Ishikawa (cell line): ENCODE data around the gene ACYP2.

Source experiments
- CEBPB ChIP-seq: IDR thresholded peaks from 2 replicates; pipeline ENCODE4 v1.6.1; 2012
- CREB1 ChIP-seq: IDR thresholded peaks from 2 replicates; pipeline ENCODE4 v1.6.1; 2012; ENCODE audit warnings: low read depth
- EGR1 ChIP-seq: IDR thresholded peaks from 2 replicates; pipeline ENCODE4 v1.6.1; 2012
- EP300 ChIP-seq: IDR thresholded peaks from 2 replicates; pipeline ENCODE4 v1.6.1; 2012; ENCODE audit warnings: borderline replicate concordance
- FOXM1 ChIP-seq: IDR thresholded peaks from 2 replicates; pipeline ENCODE4 v1.6.1; 2012; ENCODE audit warnings: low read depth, borderline replicate concordance
- NFIC ChIP-seq: IDR thresholded peaks from 2 replicates; pipeline ENCODE4 v1.6.1; 2012
- RAD21 ChIP-seq: IDR thresholded peaks from 2 replicates; pipeline ENCODE4 v1.6.1; 2012; ENCODE audit warnings: low read depth
- TAF1 ChIP-seq: IDR thresholded peaks from 2 replicates; pipeline ENCODE4 v1.6.1; 2012; ENCODE audit warnings: low read depth, mild to moderate bottlenecking
- TCF12 ChIP-seq: IDR thresholded peaks from 2 replicates; pipeline ENCODE4 v1.6.1; 2012; ENCODE audit warnings: low read depth
- TEAD4 ChIP-seq: IDR thresholded peaks from 2 replicates; pipeline ENCODE4 v1.6.1; 2012
- YY1 ChIP-seq: IDR thresholded peaks from 2 replicates; pipeline ENCODE4 v1.6.1; 2012; ENCODE audit warnings: low read depth
- ZBTB7A ChIP-seq: IDR thresholded peaks from 2 replicates; pipeline ENCODE4 v1.6.1; 2012; ENCODE audit warnings: low read depth
- TF ChIP-seq, protein P1 (sequence below): IDR thresholded peaks from 2 replicates; pipeline ENCODE4 v1.6.1; 2012
- TF ChIP-seq, protein P2 (sequence below): IDR thresholded peaks from 2 replicates; pipeline ENCODE4 v1.6.1; 2012
- TF ChIP-seq, protein P3 (sequence below): IDR thresholded peaks from 2 replicates; pipeline ENCODE4 v1.6.1; 2012; ENCODE audit warnings: low read depth, mild to moderate bottlenecking

Gene ACYP2

DNA sequence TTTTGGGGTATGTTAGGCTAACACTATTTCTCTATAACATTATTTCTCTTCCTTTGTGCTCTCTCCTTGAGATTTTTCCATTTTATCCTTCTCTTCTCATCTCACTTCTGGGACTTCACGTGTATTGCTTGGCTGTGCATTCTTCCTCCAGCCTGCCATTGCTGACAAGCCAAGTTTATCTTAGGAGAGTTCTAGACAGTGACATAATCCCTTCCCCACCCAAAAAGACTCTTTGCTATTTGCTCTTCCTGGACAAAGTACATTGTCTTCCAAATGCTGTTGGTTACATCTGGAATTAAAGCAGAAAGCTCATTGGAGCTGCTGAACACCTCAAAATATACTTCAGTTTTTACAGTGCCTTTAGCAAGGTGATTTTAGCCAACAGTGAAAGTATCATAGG is 131.7 kb downstream of the ACYP2 start:
- TF ChIP-seq NFIC (no peak), CEBPB (no peak), FOXM1 (no peak), EP300 (no peak), ZBTB7A (no peak), TEAD4 (no peak), TCF12 (no peak)
- TF ChIP-seq, protein P1, sequence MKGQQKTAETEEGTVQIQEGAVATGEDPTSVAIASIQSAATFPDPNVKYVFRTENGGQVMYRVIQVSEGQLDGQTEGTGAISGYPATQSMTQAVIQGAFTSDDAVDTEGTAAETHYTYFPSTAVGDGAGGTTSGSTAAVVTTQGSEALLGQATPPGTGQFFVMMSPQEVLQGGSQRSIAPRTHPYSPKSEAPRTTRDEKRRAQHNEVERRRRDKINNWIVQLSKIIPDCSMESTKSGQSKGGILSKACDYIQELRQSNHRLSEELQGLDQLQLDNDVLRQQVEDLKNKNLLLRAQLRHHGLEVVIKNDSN = no peak

DNA sequence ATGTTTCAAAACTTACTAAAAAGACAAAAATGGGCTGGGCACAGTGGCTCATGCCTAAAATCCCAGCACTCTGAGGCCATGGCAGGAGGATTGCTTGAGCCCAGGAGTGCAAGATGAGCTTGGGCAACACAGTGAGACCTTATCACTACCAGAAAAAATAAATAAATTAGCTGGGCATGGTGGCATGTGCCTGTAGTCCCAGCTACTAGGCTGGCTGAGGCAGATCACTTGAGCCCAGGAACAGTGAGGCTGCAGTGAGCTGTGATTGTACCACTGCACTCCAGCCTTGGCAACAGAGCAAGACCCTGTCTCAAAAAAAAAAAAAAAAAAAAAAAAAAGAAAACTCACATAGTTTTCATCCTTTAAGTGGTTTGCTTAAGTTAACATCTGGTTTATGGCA is 134.2 kb downstream of the ACYP2 start:
- TF ChIP-seq, protein P1 = no peak
- TF ChIP-seq TAF1 (no peak), EP300 (no peak), FOXM1 (no peak), RAD21 (no peak), ZBTB7A (no peak), YY1 (no peak), TCF12 (no peak), EGR1 (no peak), TEAD4 (no peak), NFIC (no peak), CREB1 (no peak), CEBPB (no peak)
- TF ChIP-seq, protein P2, sequence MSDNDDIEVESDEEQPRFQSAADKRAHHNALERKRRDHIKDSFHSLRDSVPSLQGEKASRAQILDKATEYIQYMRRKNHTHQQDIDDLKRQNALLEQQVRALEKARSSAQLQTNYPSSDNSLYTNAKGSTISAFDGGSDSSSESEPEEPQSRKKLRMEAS = no peak
- TF ChIP-seq, protein P3, sequence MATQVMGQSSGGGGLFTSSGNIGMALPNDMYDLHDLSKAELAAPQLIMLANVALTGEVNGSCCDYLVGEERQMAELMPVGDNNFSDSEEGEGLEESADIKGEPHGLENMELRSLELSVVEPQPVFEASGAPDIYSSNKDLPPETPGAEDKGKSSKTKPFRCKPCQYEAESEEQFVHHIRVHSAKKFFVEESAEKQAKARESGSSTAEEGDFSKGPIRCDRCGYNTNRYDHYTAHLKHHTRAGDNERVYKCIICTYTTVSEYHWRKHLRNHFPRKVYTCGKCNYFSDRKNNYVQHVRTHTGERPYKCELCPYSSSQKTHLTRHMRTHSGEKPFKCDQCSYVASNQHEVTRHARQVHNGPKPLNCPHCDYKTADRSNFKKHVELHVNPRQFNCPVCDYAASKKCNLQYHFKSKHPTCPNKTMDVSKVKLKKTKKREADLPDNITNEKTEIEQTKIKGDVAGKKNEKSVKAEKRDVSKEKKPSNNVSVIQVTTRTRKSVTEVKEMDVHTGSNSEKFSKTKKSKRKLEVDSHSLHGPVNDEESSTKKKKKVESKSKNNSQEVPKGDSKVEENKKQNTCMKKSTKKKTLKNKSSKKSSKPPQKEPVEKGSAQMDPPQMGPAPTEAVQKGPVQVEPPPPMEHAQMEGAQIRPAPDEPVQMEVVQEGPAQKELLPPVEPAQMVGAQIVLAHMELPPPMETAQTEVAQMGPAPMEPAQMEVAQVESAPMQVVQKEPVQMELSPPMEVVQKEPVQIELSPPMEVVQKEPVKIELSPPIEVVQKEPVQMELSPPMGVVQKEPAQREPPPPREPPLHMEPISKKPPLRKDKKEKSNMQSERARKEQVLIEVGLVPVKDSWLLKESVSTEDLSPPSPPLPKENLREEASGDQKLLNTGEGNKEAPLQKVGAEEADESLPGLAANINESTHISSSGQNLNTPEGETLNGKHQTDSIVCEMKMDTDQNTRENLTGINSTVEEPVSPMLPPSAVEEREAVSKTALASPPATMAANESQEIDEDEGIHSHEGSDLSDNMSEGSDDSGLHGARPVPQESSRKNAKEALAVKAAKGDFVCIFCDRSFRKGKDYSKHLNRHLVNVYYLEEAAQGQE = no peak

DNA sequence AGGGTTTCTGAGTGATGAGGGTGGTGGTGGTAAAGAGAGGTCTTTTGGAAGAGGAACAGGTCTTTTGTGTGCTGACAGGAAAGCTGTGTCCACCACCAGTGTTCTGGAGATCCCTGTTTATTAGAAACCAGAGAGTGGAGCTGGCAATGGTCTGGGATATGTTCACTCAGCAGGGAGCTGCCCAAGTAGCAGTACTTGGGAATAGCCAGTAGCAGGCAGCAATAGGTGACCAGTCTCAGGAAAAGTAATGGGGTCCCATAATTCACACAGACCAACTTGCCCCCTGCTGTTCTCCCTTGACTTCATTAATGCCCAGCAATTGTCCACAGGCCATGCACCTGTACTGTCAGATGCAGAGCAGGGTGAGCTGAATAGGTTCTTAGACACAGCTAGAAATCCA is 138.8 kb downstream of the ACYP2 start:
- TF ChIP-seq TAF1 (no peak), TCF12 (no peak), YY1 (no peak), CREB1 (no peak), TEAD4 (no peak), RAD21 (no peak), FOXM1 (no peak), EP300 (no peak), ZBTB7A (no peak)
- TF ChIP-seq, protein P3 = no peak
- TF ChIP-seq, protein P2 = no peak

DNA sequence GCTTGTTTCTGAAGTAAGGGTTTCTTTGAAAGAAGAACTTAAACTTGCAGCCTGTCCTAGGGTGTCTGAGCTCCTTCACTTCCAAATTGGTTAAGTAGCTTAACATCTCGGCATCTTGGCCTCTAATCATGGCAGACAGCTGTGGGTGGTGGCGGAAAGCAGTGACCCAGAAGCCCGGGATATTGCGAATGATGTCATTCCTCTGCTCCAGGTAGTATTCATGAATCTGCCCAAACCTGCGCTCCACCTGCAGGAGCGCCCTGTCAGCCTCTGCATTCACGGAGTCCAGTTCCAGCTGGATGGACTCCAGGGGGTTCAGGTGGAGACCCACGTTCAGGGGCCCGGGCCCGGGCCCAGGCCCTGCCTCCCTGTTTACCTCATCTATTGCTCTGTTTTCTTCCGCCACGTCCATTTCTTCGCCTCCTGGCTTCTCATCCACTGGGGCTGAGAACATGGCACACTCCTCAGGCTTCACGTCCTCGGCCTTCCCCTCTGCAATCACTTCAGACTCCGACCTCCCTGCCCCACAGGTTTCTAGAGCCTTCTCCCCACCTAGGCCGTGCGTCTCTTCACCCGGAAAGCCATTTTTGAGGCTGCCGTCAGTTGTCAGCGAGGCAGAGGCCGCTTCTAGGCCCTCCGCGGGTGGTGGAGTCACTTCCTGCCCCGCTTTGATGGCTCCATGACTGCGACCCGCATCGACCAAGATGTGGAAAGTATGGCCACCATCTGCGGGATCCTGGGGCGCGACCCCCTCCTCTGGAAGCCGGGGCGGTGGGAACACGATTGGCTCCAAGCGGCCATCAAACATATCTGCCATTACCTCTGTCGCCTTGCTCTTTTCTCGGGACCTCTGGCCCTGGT is 140.0 kb downstream of the ACYP2 start:
- TF ChIP-seq EP300 = no peak
- TF ChIP-seq, protein P2 = no peak
- no peak for TF ChIP-seq YY1
- TF ChIP-seq, protein P3 = no peak
- TF ChIP-seq NFIC = no peak
- no peak for TF ChIP-seq EGR1
- TF ChIP-seq, protein P1 = no peak
- no peak for TF ChIP-seq CREB1
- TF ChIP-seq ZBTB7A = no peak
- no peak for TF ChIP-seq FOXM1
- no peak for TF ChIP-seq TEAD4
- no peak for TF ChIP-seq RAD21
- no peak for TF ChIP-seq CEBPB
- TF ChIP-seq TCF12 = no peak
- TF ChIP-seq TAF1 = no peak
